ENCODE results near the gene NPAS1.
A peak's percentile ranks its signal among the peaks of the same experiment; 100 is the strongest.

NPAS1 gene

GRCh38 chr19:47013041-47013517 is 6.6 kb upstream of the NPAS1 start:
- H3K27me3 ChIP-seq (ENCODE audit: control insufficient read depth, low read length), result peaks cover 3% of the 10 kb centered on the region; the same call in 1 of the 2 replicates
- peak overlapping the region; percentile 24 for H3K4me2 ChIP-seq (ENCODE audit: low read length)
- peaks cover 4% of the 10 kb centered on the region for H3K4me1 ChIP-seq (ENCODE audit: control insufficient read depth, low read length)
- no peaks in the 10 kb centered on the region for H3K79me2 ChIP-seq (ENCODE audit: control insufficient read depth, low read length)
- TF ChIP-seq EZH2phosphoT487 (IDR thresholded peaks at IDR 0.05; ENCODE audit: borderline replicate concordance, low read length), result no peak
- TF ChIP-seq, protein P1, sequence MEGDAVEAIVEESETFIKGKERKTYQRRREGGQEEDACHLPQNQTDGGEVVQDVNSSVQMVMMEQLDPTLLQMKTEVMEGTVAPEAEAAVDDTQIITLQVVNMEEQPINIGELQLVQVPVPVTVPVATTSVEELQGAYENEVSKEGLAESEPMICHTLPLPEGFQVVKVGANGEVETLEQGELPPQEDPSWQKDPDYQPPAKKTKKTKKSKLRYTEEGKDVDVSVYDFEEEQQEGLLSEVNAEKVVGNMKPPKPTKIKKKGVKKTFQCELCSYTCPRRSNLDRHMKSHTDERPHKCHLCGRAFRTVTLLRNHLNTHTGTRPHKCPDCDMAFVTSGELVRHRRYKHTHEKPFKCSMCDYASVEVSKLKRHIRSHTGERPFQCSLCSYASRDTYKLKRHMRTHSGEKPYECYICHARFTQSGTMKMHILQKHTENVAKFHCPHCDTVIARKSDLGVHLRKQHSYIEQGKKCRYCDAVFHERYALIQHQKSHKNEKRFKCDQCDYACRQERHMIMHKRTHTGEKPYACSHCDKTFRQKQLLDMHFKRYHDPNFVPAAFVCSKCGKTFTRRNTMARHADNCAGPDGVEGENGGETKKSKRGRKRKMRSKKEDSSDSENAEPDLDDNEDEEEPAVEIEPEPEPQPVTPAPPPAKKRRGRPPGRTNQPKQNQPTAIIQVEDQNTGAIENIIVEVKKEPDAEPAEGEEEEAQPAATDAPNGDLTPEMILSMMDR (IDR thresholded peaks at IDR 0.05; ENCODE audit: low read depth, low read length, poor library complexity, severe bottlenecking), result peak; percentile 98
- H4K20me1 ChIP-seq (ENCODE audit: control insufficient read depth, insufficient read depth, low read depth, low read length), result no peaks in the 10 kb centered on the region
- H3K36me3 ChIP-seq (ENCODE audit: control insufficient read depth, low read length), result no peaks in the 10 kb centered on the region
- no peaks in the 10 kb centered on the region for H3K9me2 ChIP-seq (replicated peaks; ENCODE audit: control insufficient read depth, low read length)
- no peak overlapping the region for H3K4me3 ChIP-seq (ENCODE audit: low read length)
- H3F3A ChIP-seq (ENCODE audit: control insufficient read depth, insufficient read depth), result no peaks in the 10 kb centered on the region
- no peak overlapping the region for H3K27ac ChIP-seq (ENCODE audit: low read depth, low read length)
- no peaks in the 10 kb centered on the region for H3K9me3 ChIP-seq (ENCODE audit: control insufficient read depth, insufficient read depth, low read length)

DNA sequence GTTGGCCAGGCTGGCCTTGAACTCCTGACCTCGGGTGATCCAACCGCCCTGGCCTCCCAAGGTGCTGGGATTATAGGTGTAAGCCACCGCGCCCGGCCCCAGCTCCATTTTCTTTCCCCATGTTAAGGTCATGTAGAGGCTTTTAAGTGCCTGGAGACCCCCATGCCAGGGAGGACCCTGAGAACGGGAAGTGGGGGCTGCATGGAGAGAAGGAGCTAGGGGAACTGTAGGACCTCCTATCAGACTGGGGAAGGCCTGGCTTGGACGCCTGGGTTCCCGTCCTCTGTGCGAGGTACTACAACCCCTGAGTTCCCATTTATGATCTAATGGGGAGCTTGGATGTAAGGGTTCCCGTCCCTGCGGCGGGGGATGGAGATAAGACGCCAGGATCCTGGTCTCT is 714 bp upstream of the NPAS1 start:
- no peaks in the 10 kb centered on the region for H3K79me2 ChIP-seq (ENCODE audit: control insufficient read depth, low read length)
- no peak overlapping the region for H3K4me2 ChIP-seq (ENCODE audit: low read length)
- no peaks in the 10 kb centered on the region for H3K36me3 ChIP-seq (ENCODE audit: control insufficient read depth, low read length)
- H3K9me2 ChIP-seq (replicated peaks; ENCODE audit: control insufficient read depth, low read length), result no peaks in the 10 kb centered on the region
- H3F3A ChIP-seq (ENCODE audit: control insufficient read depth, insufficient read depth), result no peaks in the 10 kb centered on the region
- no peaks in the 10 kb centered on the region for H3K9me3 ChIP-seq (ENCODE audit: control insufficient read depth, insufficient read depth, low read length)
- H3K4me1 ChIP-seq (ENCODE audit: control insufficient read depth, low read length), result no peaks in the 10 kb centered on the region
- TF ChIP-seq EZH2phosphoT487 (IDR thresholded peaks at IDR 0.05; ENCODE audit: borderline replicate concordance, low read length), result no peak
- TF ChIP-seq, protein P1 (IDR thresholded peaks at IDR 0.05; ENCODE audit: low read depth, low read length, poor library complexity, severe bottlenecking), result no peak
- H3K4me3 ChIP-seq (ENCODE audit: low read length), result no peak overlapping the region
- H3K27me3 ChIP-seq (ENCODE audit: control insufficient read depth, low read length), result peaks cover 34% of the 10 kb centered on the region
- no peak overlapping the region for H3K27ac ChIP-seq (ENCODE audit: low read depth, low read length)
- no peaks in the 10 kb centered on the region for H4K20me1 ChIP-seq (ENCODE audit: control insufficient read depth, insufficient read depth, low read depth, low read length)

DNA sequence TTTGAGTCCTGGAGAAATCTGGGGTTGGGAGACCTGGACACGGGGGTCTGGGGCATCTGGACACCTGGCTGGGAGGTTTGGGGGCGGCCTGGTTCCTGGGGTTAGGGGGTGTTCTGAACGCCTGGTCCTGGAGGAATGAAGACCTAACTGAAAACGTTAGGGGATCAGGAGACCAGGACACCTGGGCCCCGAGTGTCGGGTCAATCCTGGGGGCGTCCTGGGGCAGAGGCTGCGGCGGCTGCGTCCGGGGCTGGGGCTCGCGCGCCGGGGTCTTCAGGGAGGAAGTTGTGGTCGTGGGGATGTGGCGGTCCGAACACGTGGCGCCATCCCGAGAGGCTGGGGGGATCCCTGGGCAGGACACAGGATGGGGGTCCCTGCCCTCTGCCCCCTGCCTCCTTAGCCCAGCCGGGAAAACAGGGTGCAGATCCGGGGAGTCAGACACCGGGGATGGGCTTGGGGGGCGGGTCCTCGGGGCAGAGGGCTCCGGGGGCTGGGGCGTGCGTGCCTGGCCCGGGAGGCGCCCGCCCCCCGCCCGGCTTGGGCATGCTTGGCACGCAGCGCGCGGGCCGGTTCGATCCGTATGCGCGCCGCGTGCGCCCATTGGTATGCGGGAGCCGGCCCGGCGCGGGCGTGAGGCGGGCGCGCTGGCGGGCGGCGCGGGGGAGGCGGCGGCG is 632 bp downstream of the NPAS1 start:
- Histone ChIP-seq H3K36me3 (ENCODE audit: control insufficient read depth, low read length) (no peaks in the 10 kb centered on the region), H3K4me3 (ENCODE audit: low read length) (no peak overlapping the region), H3K4me2 (ENCODE audit: low read length) (no peak overlapping the region)

More for the DNA sequence above, 632 bp downstream of the NPAS1 start:
- Histone ChIP-seq H3K4me1 (ENCODE audit: control insufficient read depth, low read length) (no peaks in the 10 kb centered on the region), H3F3A (ENCODE audit: control insufficient read depth, insufficient read depth) (no peaks in the 10 kb centered on the region), H4K20me1 (ENCODE audit: control insufficient read depth, insufficient read depth, low read depth, low read length) (no peaks in the 10 kb centered on the region), H3K79me2 (ENCODE audit: control insufficient read depth, low read length) (no peaks in the 10 kb centered on the region), H3K9me3 (ENCODE audit: control insufficient read depth, insufficient read depth, low read length) (no peaks in the 10 kb centered on the region), H3K27ac (ENCODE audit: low read depth, low read length) (no peak overlapping the region), H3K9me2 (replicated peaks; ENCODE audit: control insufficient read depth, low read length) (no peaks in the 10 kb centered on the region), H3K27me3 (ENCODE audit: control insufficient read depth, low read length) (peaks cover 38% of the 10 kb centered on the region)
- TF ChIP-seq, protein P1 (IDR thresholded peaks at IDR 0.05; ENCODE audit: low read depth, low read length, poor library complexity, severe bottlenecking), result no peak
- 0 out of 2 replicates have a peak, but pooled peaks have one; percentile 45 for TF ChIP-seq EZH2phosphoT487 (IDR thresholded peaks at IDR 0.05; ENCODE audit: borderline replicate concordance, low read length)

Data from DOHH2 (cell line).